ENCODE results near the gene RPL9. TPM values are rescaled to one million over a fixed set of nuclear protein-coding genes. Genes with fewer than 3 reads are reported as not detected.
"Not testable (repeated sequence)": the region's sequence is repeated elsewhere in the genome, so short reads cannot be mapped to it uniquely, and the experiment has no call there.

RPL9 gene
- total and polyA plus RNA-seq, 8 donors = 964 to 4,990 (median 2,844) TPM

DNA sequence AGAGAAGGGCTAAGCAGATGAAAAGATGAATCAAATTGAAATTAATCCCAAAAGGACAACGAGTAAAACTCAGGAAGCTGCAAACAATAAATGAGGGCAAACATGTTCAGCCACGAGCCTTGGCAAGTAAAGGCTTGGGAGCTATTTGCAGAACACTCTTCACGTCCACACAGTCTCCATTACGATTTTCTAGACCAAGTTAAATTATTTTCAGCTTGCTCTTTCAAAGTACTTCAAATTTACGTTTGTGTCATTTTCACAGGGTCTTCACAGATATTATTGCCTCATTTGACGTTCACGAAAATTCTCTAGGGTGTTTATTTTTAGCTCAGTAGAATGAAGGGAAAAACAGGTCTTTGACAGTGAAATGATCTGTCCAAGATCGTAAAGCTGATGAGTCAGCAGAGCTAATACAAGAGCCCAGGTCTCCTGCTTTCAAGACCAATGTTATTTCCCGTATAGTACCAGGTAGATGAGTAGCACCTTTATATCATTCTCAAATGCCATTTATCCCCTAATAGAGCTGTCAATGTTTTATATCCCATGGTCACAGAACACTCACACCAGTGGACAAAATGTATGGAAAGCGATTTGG is 31.1 kb downstream of the RPL9 start:
- no peak for DNase-seq
- TF ChIP-seq POLR2A (IDR thresholded peaks at IDR 0.05) = no peak
- no peak for TF ChIP-seq POLR2AphosphoS5 (IDR thresholded peaks at IDR 0.05)
- TF ChIP-seq EP300 (IDR thresholded peaks at IDR 0.05) = no peak
- TF ChIP-seq, protein P1, sequence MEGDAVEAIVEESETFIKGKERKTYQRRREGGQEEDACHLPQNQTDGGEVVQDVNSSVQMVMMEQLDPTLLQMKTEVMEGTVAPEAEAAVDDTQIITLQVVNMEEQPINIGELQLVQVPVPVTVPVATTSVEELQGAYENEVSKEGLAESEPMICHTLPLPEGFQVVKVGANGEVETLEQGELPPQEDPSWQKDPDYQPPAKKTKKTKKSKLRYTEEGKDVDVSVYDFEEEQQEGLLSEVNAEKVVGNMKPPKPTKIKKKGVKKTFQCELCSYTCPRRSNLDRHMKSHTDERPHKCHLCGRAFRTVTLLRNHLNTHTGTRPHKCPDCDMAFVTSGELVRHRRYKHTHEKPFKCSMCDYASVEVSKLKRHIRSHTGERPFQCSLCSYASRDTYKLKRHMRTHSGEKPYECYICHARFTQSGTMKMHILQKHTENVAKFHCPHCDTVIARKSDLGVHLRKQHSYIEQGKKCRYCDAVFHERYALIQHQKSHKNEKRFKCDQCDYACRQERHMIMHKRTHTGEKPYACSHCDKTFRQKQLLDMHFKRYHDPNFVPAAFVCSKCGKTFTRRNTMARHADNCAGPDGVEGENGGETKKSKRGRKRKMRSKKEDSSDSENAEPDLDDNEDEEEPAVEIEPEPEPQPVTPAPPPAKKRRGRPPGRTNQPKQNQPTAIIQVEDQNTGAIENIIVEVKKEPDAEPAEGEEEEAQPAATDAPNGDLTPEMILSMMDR (IDR thresholded peaks at IDR 0.05) = no peak
- no peaks in the 10 kb centered on the region for H3K36me3 ChIP-seq
- H3K4me1 ChIP-seq = no peaks in the 10 kb centered on the region
- no peak overlapping the region for H3K4me3 ChIP-seq
- no peaks in the 10 kb centered on the region for H3K9me3 ChIP-seq
- no peaks in the 10 kb centered on the region for H3K27me3 ChIP-seq
- H3K27ac ChIP-seq = no peak overlapping the region
- WGBS, 5 donors = 69 to 81% (median 80%) methylated on average over 10 of the region's 10 CpGs
- intact Hi-C loops (cut with DNase I; ENCODE audit: low total_unique reads) = no loop called here

DNA sequence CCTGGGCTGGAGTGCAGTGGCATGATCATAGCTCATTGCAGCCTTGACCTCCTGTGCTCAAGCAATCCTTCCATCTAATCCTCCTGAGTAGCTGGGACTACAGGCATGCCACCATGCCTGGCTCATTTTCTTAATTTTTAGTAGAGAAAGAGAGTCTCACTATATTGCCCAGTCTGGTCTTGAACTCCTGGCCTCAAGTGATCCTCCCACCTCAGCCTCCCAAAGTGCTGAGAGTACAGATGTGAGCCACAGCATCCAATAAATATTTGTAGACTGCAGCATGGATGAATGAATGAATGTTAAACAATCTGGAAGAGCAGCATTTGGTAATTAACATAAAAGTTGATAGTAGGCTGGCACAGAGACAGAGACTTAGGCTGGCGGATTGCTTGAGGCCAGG is 32.0 kb downstream of the RPL9 start:
- no peaks in the 10 kb centered on the region for H3K9me3 ChIP-seq
- H3K36me3 ChIP-seq = no peaks in the 10 kb centered on the region
- intact Hi-C loops (cut with DNase I; ENCODE audit: low total_unique reads) = no loop called here
- TF ChIP-seq EP300 (IDR thresholded peaks at IDR 0.05) (no peak), POLR2A (IDR thresholded peaks at IDR 0.05) (no peak), POLR2AphosphoS5 (IDR thresholded peaks at IDR 0.05) (no peak)
- TF ChIP-seq, protein P1 (IDR thresholded peaks at IDR 0.05) = no peak
- H3K4me1 ChIP-seq = no peaks in the 10 kb centered on the region
- DNase-seq = no peak
- 91 to 100% (median 97%) methylated on average over 1 of the region's 1 CpG for WGBS, 5 donors
- H3K4me3 ChIP-seq = no peak overlapping the region
- H3K27me3 ChIP-seq = no peaks in the 10 kb centered on the region
- no peak overlapping the region for H3K27ac ChIP-seq

DNA sequence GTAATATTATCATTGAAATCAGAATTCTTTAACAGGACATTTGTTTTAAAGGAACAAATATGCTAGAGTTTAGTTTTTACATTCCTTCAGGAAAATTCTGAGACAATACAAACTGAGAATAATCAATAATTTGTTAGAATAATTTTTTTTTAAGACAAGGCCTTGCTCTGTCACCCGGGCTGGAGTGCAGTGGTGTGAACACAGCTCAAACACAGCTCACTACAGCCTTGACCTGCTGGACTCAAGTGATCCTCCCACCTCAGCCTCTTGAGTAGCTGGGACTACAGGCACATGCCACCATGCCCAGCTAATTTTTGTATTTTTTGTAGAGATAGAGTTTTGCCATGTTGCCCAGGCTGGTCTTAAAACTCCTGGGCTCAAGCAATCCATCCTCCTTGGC is 33.4 kb downstream of the RPL9 start:
- H3K9me3 ChIP-seq; H3K4me1 ChIP-seq; DNase-seq; H3K27ac ChIP-seq; H3K27me3 ChIP-seq; intact Hi-C loops (cut with DNase I; ENCODE audit: low total_unique reads); H3K4me3 ChIP-seq; H3K36me3 ChIP-seq: not testable (repeated sequence)
- 86 to 89% (median 88%) methylated on average over 1 of the region's 1 CpG for WGBS, 5 donors

DNA sequence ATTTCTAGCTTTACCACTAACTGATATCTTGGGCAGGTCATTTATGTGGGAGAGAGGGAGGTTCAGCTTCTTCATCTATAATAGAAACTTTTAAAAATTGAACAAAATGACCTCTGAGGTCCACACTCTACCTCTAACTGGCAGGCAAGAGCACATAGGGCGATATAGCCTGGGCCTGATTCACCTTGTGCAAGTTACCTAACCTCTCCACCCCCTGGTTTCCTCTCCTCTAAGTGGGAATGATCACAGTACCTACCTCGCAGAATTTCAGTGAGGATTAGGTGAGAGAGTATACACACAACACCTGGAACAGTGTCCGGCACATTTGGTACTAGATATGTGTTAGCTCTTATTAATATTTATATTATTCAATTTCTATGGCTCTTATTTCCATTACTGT is 36.5 kb downstream of the RPL9 start:
- TF ChIP-seq, protein P1 (IDR thresholded peaks at IDR 0.05) = no peak
- TF ChIP-seq EP300 (IDR thresholded peaks at IDR 0.05) = no peak
- no peak for TF ChIP-seq POLR2A (IDR thresholded peaks at IDR 0.05)
- TF ChIP-seq POLR2AphosphoS5 (IDR thresholded peaks at IDR 0.05) = no peak
- no peaks in the 10 kb centered on the region for H3K36me3 ChIP-seq
- WGBS, 5 donors = 84 to 94% (median 86%) methylated on average over 3 of the region's 3 CpGs
- no peak for DNase-seq
- no peaks in the 10 kb centered on the region for H3K9me3 ChIP-seq
- H3K27me3 ChIP-seq = no peaks in the 10 kb centered on the region
- H3K4me1 ChIP-seq = no peaks in the 10 kb centered on the region
- intact Hi-C loops (cut with DNase I; ENCODE audit: low total_unique reads) = no loop called here
- H3K4me3 ChIP-seq = no peak overlapping the region
- no peak overlapping the region for H3K27ac ChIP-seq

- TF ChIP-seq EP300 (IDR thresholded peaks at IDR 0.05) (no peak), POLR2AphosphoS5 (IDR thresholded peaks at IDR 0.05) (no peak)
- TF ChIP-seq, protein P1 (IDR thresholded peaks at IDR 0.05) = no peak
- Histone ChIP-seq H3K36me3 (no peaks in the 10 kb centered on the region), H3K27me3 (no peaks in the 10 kb centered on the region), H3K9me3 (no peaks in the 10 kb centered on the region), H3K4me1 (no peaks in the 10 kb centered on the region), H3K27ac (no peak overlapping the region), H3K4me3 (no peak overlapping the region)
- 36 to 63% (median 42%) methylated on average over 2 of the region's 2 CpGs for WGBS, 5 donors
- intact Hi-C loops (cut with DNase I; ENCODE audit: low total_unique reads) = no loop called here
- no peak for DNase-seq
Measured at GRCh38 chr4:39415678-39416283, 42.9 kb downstream of the RPL9 start.

DNA sequence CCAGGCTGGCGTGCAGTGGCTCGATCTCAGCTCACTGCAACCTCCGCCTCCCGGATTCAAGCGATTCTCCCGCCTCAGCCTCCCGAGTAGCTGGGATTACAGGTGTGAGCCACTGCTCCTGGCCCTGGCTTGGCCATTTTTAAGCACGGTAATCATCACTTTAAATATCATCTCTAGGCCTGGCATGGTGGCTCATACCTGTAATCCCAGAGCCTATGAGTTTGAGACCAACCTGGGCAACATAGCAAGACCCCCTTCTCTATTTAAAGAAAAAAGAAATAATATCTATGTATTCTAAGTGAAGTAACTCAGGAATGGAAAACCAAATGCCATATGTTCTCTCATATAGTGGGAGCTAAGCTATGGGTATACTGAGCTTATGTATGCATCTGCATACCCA is 47.2 kb downstream of the RPL9 start:
- intact Hi-C loops (cut with DNase I; ENCODE audit: low total_unique reads); DNase-seq; H3K27me3 ChIP-seq; H3K4me1 ChIP-seq; H3K9me3 ChIP-seq; H3K27ac ChIP-seq; H3K4me3 ChIP-seq; H3K36me3 ChIP-seq: not testable (repeated sequence)
- WGBS, 5 donors = 87 to 92% (median 91%) methylated on average over 8 of the region's 8 CpGs
